Mucosa of descending colon (tissue), 3 donors: ENCODE data around the gene MSH2. TPM values are rescaled to one million over a fixed set of nuclear protein-coding genes. Genes with fewer than 3 reads are reported as not detected.

ENCODE experiments used
- ATAC-seq: fragments of 200-7000 bp; cut with Tn5 transposase; one replicate; pipeline ENCODE4 v1.9.1; 2020; ENCODE audit warnings: mild to moderate bottlenecking, moderate library complexity
- DNase-seq, 3 donors: peaks; one replicate each; pipeline ENCODE4 v3.0.0-alpha.2; 2020
- H3K36me3 ChIP-seq: fragments of 200-600 bp; one replicate; pipeline ENCODE4 v1.8.0; 2021; ENCODE audit warnings: low read depth, mild to moderate bottlenecking
- H3K4me1 ChIP-seq: fragments of 200-600 bp; one replicate; pipeline ENCODE4 v1.8.0; 2021; ENCODE audit warnings: low read depth, mild to moderate bottlenecking
- H3K4me3 ChIP-seq: fragments of 200-600 bp; one replicate; pipeline ENCODE4 v1.8.0; 2021; ENCODE audit warnings: mild to moderate bottlenecking
- H3K9me3 ChIP-seq: fragments of 200-600 bp; one replicate; pipeline ENCODE4 v1.8.0; 2021; ENCODE audit warnings: mild to moderate bottlenecking
- intact Hi-C, 2 donors: fragments of 100-400 bp; cut with DNase I in 1 of 2; cut with micrococcal nuclease in 1 of 2; formaldehyde crosslinking; loops; one replicate each; pipeline versions ENCODE4 v1.11.0 to v1.11.1; 2022; cut with DNase I, micrococcal nuclease
- total RNA-seq, 3 donors: library from RNA; stranded (reverse); fragmentation: NEBNext Ultra II Directional in 2 of 3; extraction: Animal tissue kit (Norgen Biotek cat#: 25700) in 2 of 3; gene quantifications; one replicate each; pipeline versions ENCODE4 v1.2.1 to v1.2.4, GENCODE V29; 2021 to 2023
- TF ChIP-seq, protein P1 (sequence below): fragments of 200-600 bp; IDR thresholded peaks from one replicate; pipeline ENCODE4 v1.8.0; 2022; ENCODE audit warnings: antibody characterized with exemption, mild to moderate bottlenecking
- donor health status: DM: no; HTN: no; CAD: no; lungs with moderate emphysema.
- donor health status: DM: no; HTN: no; CAD: no.
- donor health status: DM: no; HTN: yes; CAD: no.

Gene MSH2
- total RNA-seq, 3 donors from 2014 or later, result 10.7 to 17.4 (median 12.8) TPM

DNA sequence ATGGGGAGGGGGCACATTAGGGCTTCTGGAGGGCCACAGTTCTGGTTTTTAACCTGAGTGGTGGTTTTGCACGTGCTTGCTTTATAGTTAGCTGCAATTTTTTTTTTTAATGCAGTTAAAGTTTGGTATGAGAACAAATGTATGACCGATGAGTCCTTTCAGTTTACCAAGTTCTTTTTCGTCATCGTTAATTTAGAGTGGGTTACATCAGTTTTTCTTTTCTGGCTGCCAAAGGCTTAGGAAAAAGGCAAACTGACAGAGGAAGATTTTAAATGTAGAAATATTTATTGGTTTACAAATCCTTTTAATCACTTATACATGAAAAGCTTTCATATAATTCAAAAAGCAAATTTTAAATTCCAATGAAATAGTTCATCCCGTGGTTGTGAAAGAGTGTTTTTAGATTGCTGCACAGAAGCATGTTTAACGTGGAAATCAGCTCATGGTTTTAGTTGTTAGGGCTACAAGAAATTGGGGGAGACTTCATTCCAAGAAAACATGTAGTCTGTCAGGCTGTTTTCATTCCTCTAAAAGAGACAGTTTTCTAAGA, 82.9 kb downstream of the MSH2 start:
- Histone ChIP-seq H3K4me3 (no peak overlapping the region), H3K9me3 (no peaks in the 10 kb centered on the region), H3K4me1 (no peaks in the 10 kb centered on the region), H3K36me3 (no peaks in the 10 kb centered on the region)
- DNase-seq (no peak), ATAC-seq (no peak)
- TF ChIP-seq, protein P1, sequence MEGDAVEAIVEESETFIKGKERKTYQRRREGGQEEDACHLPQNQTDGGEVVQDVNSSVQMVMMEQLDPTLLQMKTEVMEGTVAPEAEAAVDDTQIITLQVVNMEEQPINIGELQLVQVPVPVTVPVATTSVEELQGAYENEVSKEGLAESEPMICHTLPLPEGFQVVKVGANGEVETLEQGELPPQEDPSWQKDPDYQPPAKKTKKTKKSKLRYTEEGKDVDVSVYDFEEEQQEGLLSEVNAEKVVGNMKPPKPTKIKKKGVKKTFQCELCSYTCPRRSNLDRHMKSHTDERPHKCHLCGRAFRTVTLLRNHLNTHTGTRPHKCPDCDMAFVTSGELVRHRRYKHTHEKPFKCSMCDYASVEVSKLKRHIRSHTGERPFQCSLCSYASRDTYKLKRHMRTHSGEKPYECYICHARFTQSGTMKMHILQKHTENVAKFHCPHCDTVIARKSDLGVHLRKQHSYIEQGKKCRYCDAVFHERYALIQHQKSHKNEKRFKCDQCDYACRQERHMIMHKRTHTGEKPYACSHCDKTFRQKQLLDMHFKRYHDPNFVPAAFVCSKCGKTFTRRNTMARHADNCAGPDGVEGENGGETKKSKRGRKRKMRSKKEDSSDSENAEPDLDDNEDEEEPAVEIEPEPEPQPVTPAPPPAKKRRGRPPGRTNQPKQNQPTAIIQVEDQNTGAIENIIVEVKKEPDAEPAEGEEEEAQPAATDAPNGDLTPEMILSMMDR, result no peak
- intact Hi-C loops, result no loop called here

- ATAC-seq (peak; percentile 63), DNase-seq (no peak)
- no peaks in the 10 kb centered on the region for H3K36me3 ChIP-seq
- no peaks in the 10 kb centered on the region for H3K9me3 ChIP-seq
- TF ChIP-seq, protein P1, result no peak
- intact Hi-C loops, result no loop called here
- no peak overlapping the region for H3K4me3 ChIP-seq
- H3K4me1 ChIP-seq, result no peaks in the 10 kb centered on the region
Measured at GRCh38 chr2:47486841-47487497, 84.0 kb downstream of the MSH2 start.

DNA sequence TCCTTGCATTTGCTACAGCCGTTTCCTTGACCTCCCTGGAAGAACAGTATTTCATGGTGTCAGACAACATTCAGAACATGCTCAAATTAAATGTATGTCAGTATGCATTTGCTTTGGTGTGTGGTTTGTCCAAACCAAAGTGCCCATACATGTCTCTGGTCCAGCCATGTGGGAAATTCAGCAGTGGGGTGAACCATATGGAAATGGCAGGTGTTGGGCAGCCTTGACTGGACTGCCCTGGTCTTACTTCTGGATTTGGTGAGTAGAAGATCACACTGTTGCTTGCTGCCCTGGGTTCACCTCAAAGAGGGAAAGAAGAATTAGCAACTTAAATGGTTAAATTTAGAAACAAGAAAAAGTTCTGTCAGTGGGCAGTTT, 84.5 kb downstream of the MSH2 start:
- Histone ChIP-seq H3K4me1 (no peaks in the 10 kb centered on the region), H3K9me3 (no peaks in the 10 kb centered on the region), H3K36me3 (no peaks in the 10 kb centered on the region), H3K4me3 (no peak overlapping the region)
- TF ChIP-seq, protein P1, result no peak
- ATAC-seq (no peak), DNase-seq (no peak)
- intact Hi-C loops, result no loop called here

DNA sequence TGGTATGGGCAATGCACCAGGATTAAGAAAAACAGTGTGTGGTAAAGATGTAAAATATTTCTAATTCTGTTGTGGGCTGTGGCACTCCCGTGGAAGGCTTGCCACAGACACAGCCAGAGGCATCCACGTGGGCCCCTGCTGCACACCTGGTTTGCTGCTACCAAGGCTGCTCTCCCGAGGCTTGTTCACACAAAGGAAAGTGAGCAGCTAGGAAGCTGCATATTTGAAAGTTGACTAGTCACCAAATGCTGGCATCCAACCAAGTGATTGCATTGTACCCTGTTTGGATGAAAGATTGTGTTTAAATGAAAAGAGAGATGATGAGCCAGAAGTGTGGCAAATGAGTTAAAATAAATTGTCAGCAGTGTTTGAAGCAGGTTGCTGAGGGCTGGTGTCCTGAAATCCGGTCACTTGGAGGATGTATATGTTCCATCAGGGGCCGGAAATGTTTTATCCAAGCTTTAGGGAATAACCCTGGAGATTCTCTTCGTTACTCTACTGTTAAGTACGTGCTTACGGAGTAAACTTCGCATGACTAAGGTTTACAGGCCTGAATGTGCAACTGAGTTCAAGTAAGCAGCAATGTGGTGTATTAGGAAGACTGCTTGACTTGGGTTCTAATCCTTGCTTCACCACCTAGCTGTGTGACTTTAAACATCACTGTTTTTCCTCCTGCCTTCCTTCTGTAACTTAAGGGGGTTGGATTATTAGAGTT, 86.1 kb downstream of the MSH2 start:
- no peak overlapping the region for H3K4me3 ChIP-seq
- no peak for ATAC-seq
- intact Hi-C loops, result no loop called here
- no peak for DNase-seq
- no peaks in the 10 kb centered on the region for H3K36me3 ChIP-seq
- H3K4me1 ChIP-seq, result no peaks in the 10 kb centered on the region
- H3K9me3 ChIP-seq, result no peaks in the 10 kb centered on the region
- TF ChIP-seq, protein P1, result no peak

DNA sequence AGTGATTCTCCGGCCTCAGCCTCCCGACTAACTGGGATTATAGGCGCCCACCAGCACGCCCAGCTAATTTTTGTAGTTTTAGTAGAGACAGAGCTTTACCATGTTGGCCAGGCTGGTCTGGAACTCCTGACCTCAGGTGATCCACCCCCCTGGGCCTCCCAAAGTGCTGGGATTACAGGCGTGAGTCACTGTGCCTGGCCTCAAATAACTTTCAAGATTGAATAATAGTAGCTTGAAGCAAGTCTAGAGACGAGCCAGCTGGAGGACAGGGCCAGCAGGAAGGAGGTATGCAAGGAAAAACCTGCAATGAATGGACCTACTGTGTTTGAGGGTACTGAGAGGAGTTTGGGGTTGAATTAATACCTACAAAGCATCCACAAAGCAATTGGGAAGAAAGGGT, 87.5 kb downstream of the MSH2 start:
- H3K4me3 ChIP-seq, result no peak overlapping the region
- ATAC-seq (no peak), DNase-seq (no peak)
- H3K36me3 ChIP-seq, result no peaks in the 10 kb centered on the region
- no peaks in the 10 kb centered on the region for H3K9me3 ChIP-seq
- H3K4me1 ChIP-seq, result no peaks in the 10 kb centered on the region
- intact Hi-C loops, result no loop called here
- TF ChIP-seq, protein P1, result no peak
